ENCODE results near the gene NT5C3A. TPM values are rescaled to one million over a fixed set of nuclear protein-coding genes. Genes with fewer than 3 reads are reported as not detected.
"Not testable (repeated sequence)": the region's sequence is repeated elsewhere in the genome, so short reads cannot be mapped to it uniquely, and the experiment has no call there.

The NT5C3A gene
- total RNA-seq, 4 donors from 2014 or later, result 30.6 to 44.6 (median 38.9) TPM

DNA sequence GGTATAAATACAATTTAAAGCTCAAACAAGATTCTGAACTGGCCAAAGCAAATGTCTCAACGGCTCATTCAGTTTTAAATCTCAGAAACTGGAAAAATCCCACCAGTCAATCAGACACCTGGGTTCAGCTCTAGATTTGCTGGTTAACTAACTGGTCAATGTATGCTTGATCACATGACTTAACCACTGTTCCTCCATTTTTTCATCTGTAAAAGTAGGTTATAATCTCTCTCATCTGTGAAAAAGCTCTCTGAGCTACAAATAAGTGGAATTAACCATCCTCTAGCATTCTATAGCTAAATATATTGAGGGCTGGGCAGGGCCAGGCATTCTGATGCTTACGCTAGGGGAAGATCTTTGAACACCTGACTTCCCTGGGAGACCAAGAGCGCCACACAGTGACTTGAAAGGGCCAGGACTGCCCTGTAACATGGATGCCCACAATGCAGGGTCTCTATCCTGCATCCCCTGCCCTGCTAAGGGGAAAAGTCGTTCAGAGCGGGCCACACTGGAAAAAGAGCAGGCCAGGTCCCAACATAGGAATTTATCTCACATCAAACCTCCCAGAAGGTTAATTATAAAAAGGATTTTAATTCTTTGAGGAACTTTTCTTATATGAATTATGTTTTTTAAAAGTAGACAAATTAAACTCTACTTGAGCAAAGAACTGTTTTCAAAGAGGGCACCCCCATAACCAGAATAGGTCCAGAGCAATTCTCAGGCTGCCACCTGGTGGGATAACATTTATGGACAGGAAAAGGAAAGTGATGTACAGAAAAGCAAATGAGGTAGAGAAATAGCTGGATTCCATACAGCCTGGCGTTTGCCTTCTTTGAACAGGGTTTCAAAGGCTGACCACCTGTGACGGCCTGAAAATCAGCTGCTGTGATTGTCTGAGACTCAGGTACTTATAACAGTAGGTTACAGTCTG lies 44.8 kb upstream of the NT5C3A start:
- DNase-seq (ENCODE audit: low spot score in 2 of 2), result no peak
- no peak overlapping the region for H3K4me3 ChIP-seq (ENCODE audit: low read depth, poor library complexity, severe bottlenecking)
- TF ChIP-seq CTCF (IDR thresholded peaks at IDR 0.05) (no peak), POLR2A (IDR thresholded peaks at IDR 0.05) (no peak)
- intact Hi-C loops (cut with DNase I; ENCODE audit: low total_unique reads), result no loop called here
- WGBS, 2 donors, result 48 to 49% methylated on average over 7 of the region's 7 CpGs

GRCh38 chr7:33101906-33102305 lies 39.3 kb upstream of the NT5C3A start:
- intact Hi-C loops (cut with DNase I; ENCODE audit: low total_unique reads), result loop anchor here (1.0 kb wide), 1 partner anchor 10 kb away; no protein-coding TSS in a partner anchor
- H3K4me3 ChIP-seq (ENCODE audit: low read depth, poor library complexity, severe bottlenecking), result no peak overlapping the region
- no peak for DNase-seq (ENCODE audit: low spot score in 2 of 2)
- TF ChIP-seq POLR2A (IDR thresholded peaks at IDR 0.05) (no peak), CTCF (IDR thresholded peaks at IDR 0.05) (no peak)
- WGBS, 2 donors, result 82 to 84% methylated on average over 3 of the region's 3 CpGs

GRCh38 chr7:33100770-33101169 lies 38.2 kb upstream of the NT5C3A start:
- WGBS, 2 donors, result 89 to 95% methylated on average over 3 of the region's 3 CpGs

DNA sequence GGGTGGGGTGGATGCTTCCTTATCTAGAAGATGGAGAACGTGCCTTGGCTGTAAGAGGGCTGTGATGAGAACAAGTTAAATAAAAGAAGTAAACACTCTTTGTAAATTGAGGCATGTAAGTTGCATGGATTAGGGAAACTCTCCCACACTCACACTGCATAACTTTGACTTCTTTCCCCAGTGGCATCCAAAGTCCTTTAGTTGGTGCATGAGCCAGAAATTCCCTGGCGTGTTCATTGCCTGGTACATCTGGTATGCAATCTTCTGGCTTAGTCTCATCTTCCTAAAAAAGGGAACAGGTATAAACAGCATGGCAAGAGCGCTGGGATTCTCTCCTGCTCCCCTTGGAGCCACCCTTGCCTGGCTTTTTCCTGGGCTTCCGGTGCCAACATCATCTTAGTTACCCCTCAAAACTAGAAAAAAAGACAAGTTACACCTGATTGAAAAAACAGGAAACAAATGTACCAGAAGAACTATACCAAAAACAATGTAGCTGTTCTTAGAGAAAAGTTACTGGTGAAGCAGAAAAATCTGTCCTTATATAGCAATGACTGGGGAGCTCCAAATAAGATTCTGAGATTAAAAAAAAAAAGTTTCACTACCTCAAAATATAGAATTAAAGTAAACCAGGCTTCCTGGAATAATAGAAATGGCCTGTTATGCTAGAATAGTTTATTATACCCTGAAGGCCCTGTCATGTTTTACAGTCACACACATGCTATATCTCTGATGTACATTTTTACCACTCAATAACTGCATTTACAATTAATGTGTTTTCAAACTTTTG lies 36.8 kb upstream of the NT5C3A start:
- no peak overlapping the region for H3K4me3 ChIP-seq (ENCODE audit: low read depth, poor library complexity, severe bottlenecking)
- TF ChIP-seq POLR2A (IDR thresholded peaks at IDR 0.05) (no peak), CTCF (IDR thresholded peaks at IDR 0.05) (no peak)
- 61 to 94% methylated on average over 4 of the region's 4 CpGs for WGBS, 2 donors
- intact Hi-C loops (cut with DNase I; ENCODE audit: low total_unique reads), result no loop called here
- DNase-seq (ENCODE audit: low spot score in 2 of 2), result no peak

More at GRCh38 chr7:33100770-33101169, 38.2 kb upstream of the NT5C3A start:
- no peak overlapping the region for H3K4me3 ChIP-seq (ENCODE audit: low read depth, poor library complexity, severe bottlenecking)
- no peak for DNase-seq (ENCODE audit: low spot score in 2 of 2)
- TF ChIP-seq POLR2A (IDR thresholded peaks at IDR 0.05), result no peak
- no peak for TF ChIP-seq CTCF (IDR thresholded peaks at IDR 0.05)
- intact Hi-C loops (cut with DNase I; ENCODE audit: low total_unique reads), result loop anchor here (1.0 kb wide), 1 partner anchor 8 kb away; no protein-coding TSS in a partner anchor

- H3K4me3 ChIP-seq (ENCODE audit: low read depth, poor library complexity, severe bottlenecking); DNase-seq (ENCODE audit: low spot score in 2 of 2); intact Hi-C loops (cut with DNase I; ENCODE audit: low total_unique reads): not testable (repeated sequence)
- 72 to 86% methylated on average over 3 to 6 of the region's 6 CpGs for WGBS, 2 donors
These were observed 32.2 kb upstream of the NT5C3A start for GRCh38 chr7:33094745-33095275.

DNA sequence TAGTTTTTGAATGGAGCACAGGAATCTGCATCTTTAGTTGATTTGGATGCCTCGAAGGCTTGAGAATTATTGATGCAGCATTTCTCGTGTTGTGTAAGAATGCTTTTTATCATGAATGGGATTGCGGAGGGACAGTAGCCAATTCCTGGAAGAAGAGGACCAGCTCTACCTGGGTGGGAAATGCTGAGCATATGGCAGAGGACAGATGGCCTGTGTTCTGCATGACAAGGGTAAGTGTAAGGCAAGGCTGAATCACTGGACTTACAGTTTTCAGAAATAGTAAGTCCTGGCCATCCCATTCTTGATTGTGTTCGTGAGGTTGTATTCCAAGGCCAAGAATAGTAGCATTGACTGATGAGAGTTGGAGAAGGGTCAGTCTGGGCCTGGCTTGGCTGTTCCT lies 30.7 kb upstream of the NT5C3A start:
- TF ChIP-seq CTCF (IDR thresholded peaks at IDR 0.05) (no peak), POLR2A (IDR thresholded peaks at IDR 0.05) (no peak)
- WGBS, 2 donors, result 89 to 94% methylated on average over 4 of the region's 4 CpGs
- H3K4me3 ChIP-seq (ENCODE audit: low read depth, poor library complexity, severe bottlenecking), result no peak overlapping the region
- DNase-seq (ENCODE audit: low spot score in 2 of 2), result no peak
- intact Hi-C loops (cut with DNase I; ENCODE audit: low total_unique reads), result no loop called here
